ENCODE results near the gene CFAP57.
"Not testable (repeated sequence)": the region's sequence is repeated elsewhere in the genome, so short reads cannot be mapped to it uniquely, and the experiment has no call there.

Gene CFAP57

GRCh38 chr1:43171876-43172526 is at the start of gene CFAP57, which contains the start of gene EBNA1BP2:
Gene CFAP57 (plus strand): TSS chr1:43172330. CDS start chr1:43172754, 424 bp downstream.
Gene EBNA1BP2 (minus strand): TSS chr1:43172290. CDS start chr1:43172118, 172 bp downstream.
- in situ Hi-C loops (cut with MboI; ENCODE audit: low sequenced_read_pairs), result no loop called here

GRCh38 chr1:43123031-43123430 is 49.1 kb upstream of the CFAP57 start:
- in situ Hi-C loops (cut with MboI; ENCODE audit: low sequenced_read_pairs), result no loop called here

- in situ Hi-C loops (cut with MboI; ENCODE audit: low sequenced_read_pairs), result no loop called here
Measured at GRCh38 chr1:43128816-43129215, 43.3 kb upstream of the CFAP57 start.

- in situ Hi-C loops (cut with MboI; ENCODE audit: low sequenced_read_pairs), result no loop called here
Measured at GRCh38 chr1:43129426-43129825, 42.7 kb upstream of the CFAP57 start.

GRCh38 chr1:43134068-43134467 is 38.1 kb upstream of the CFAP57 start:
- in situ Hi-C loops (cut with MboI; ENCODE audit: low sequenced_read_pairs), result no loop called here

GRCh38 chr1:43134640-43135039 is 37.5 kb upstream of the CFAP57 start:
- in situ Hi-C loops (cut with MboI; ENCODE audit: low sequenced_read_pairs), result no loop called here

GRCh38 chr1:43135857-43136781 is 36.0 kb upstream of the CFAP57 start:
- in situ Hi-C loops (cut with MboI; ENCODE audit: low sequenced_read_pairs), result no loop called here

- in situ Hi-C loops (cut with MboI; ENCODE audit: low sequenced_read_pairs), result no loop called here
Measured at GRCh38 chr1:43137445-43138052, 34.6 kb upstream of the CFAP57 start.

- in situ Hi-C loops (cut with MboI; ENCODE audit: low sequenced_read_pairs), result not testable (repeated sequence)
Measured at GRCh38 chr1:43139295-43139694, 32.8 kb upstream of the CFAP57 start.

GRCh38 chr1:43140010-43140409 is 32.1 kb upstream of the CFAP57 start:
- in situ Hi-C loops (cut with MboI; ENCODE audit: low sequenced_read_pairs), result no loop called here

- in situ Hi-C loops (cut with MboI; ENCODE audit: low sequenced_read_pairs), result no loop called here
Measured at GRCh38 chr1:43140583-43140982, 31.5 kb upstream of the CFAP57 start.

- in situ Hi-C loops (cut with MboI; ENCODE audit: low sequenced_read_pairs), result no loop called here
Measured at GRCh38 chr1:43143441-43143888, 28.7 kb upstream of the CFAP57 start.

- in situ Hi-C loops (cut with MboI; ENCODE audit: low sequenced_read_pairs), result no loop called here
Measured at GRCh38 chr1:43144237-43144636, 27.9 kb upstream of the CFAP57 start.

GRCh38 chr1:43147625-43148327 is 24.4 kb upstream of the CFAP57 start:
- in situ Hi-C loops (cut with MboI; ENCODE audit: low sequenced_read_pairs), result no loop called here

GRCh38 chr1:43149889-43150288 is 22.2 kb upstream of the CFAP57 start:
- in situ Hi-C loops (cut with MboI; ENCODE audit: low sequenced_read_pairs), result no loop called here

GRCh38 chr1:43152866-43153265 is 19.3 kb upstream of the CFAP57 start:
- in situ Hi-C loops (cut with MboI; ENCODE audit: low sequenced_read_pairs), result no loop called here

GRCh38 chr1:43153443-43153842 is 18.7 kb upstream of the CFAP57 start:
- in situ Hi-C loops (cut with MboI; ENCODE audit: low sequenced_read_pairs), result no loop called here

GRCh38 chr1:43156026-43156425 is 16.1 kb upstream of the CFAP57 start:
- in situ Hi-C loops (cut with MboI; ENCODE audit: low sequenced_read_pairs), result no loop called here

- in situ Hi-C loops (cut with MboI; ENCODE audit: low sequenced_read_pairs), result no loop called here
Measured at GRCh38 chr1:43165162-43165561, 7.0 kb upstream of the CFAP57 start.

- in situ Hi-C loops (cut with MboI; ENCODE audit: low sequenced_read_pairs), result no loop called here
Measured at GRCh38 chr1:43165765-43166164, 6.4 kb upstream of the CFAP57 start.

GRCh38 chr1:43171312-43171875 is 736 bp upstream of the CFAP57 start:
- in situ Hi-C loops (cut with MboI; ENCODE audit: low sequenced_read_pairs), result no loop called here
